Adrenal gland (tissue), 12 donors: ENCODE data around the gene CLDN8. TPM values are rescaled to one million over a fixed set of nuclear protein-coding genes. Genes with fewer than 3 reads are reported as not detected.
A peak's percentile ranks its signal among the peaks of the same experiment; 100 is the strongest.

Source experiments
- DNase-seq, 7 donors: peaks; one replicate each; pipeline ENCODE4 v3.0.0-alpha.2; 2019 to 2020
- H3K27ac ChIP-seq, 5 donors: fragments of 200-600 bp; sonication (generic) in 4 of 5; 1 replicate in 3 of 5; 2 replicates in 2 of 5; pipeline versions ENCODE4 v1.5.1 to v1.8.0; 2016 to 2020; ENCODE audit warnings: mild to moderate bottlenecking in 1 of 5
- H3K27me3 ChIP-seq: fragments of 200-600 bp; 2 replicates; pipeline ENCODE4 v1.8.0; 2021
- H3K36me3 ChIP-seq, 2 donors: fragments of 200-600 bp; replicated peaks in 1 of 2; 1 replicate in 1 of 2; 2 replicates in 1 of 2; pipeline versions ENCODE4 v1.5.1 to v1.8.0; 2018 to 2022
- H3K4me1 ChIP-seq, 2 donors: fragments of 200-600 bp; replicated peaks in 1 of 2; 1 replicate in 1 of 2; 2 replicates in 1 of 2; pipeline versions ENCODE4 v1.5.1 to v1.8.0; 2018 to 2021
- H3K4me3 ChIP-seq, 4 donors: fragments of 200-600 bp; sonication (generic) in 3 of 4; one replicate each; pipeline ENCODE4 v1.5.1; 2016 to 2018
- H3K9me3 ChIP-seq, 3 donors: fragments of 200-600 bp; sonication (generic) in 1 of 3; replicated peaks in 1 of 3; 1 replicate in 2 of 3; 2 replicates in 1 of 3; pipeline versions ENCODE4 v1.5.1 to v1.8.0; 2016 to 2021
- CTCF ChIP-seq, 6 experiments: fragments of 450-650 bp in 4 of 6; fragments of 200-600 bp in 2 of 6; sonication (generic) in 1 of 6; IDR thresholded peaks; 1 replicate in 5 of 6; 2 replicates in 1 of 6; pipeline versions ENCODE4 v1.5.1 to v1.8.0; 2016 to 2021; ENCODE audit warnings: antibody characterized with exemption in 6 of 6, mild to moderate bottlenecking in 2 of 6, moderate library complexity in 1 of 6
- POLR2A ChIP-seq, 2 donors: fragments of 450-650 bp; IDR thresholded peaks; one replicate each; pipeline ENCODE4 v1.6.1; 2017; ENCODE audit warnings: antibody characterized with exemption in 2 of 2, mild to moderate bottlenecking in 2 of 2, moderate library complexity in 1 of 2
- WGBS, 4 donors: extraction: QIAGEN DNeasy Blood & Tissue Kit in 2 of 4; methylation state at CpG; one replicate each; pipeline versions ENCODE4 v1.1.5 to v1.1.7; 2013 to 2017; 5-methylcytosine and 5-hydroxymethylcytosine counted together
- intact Hi-C, 2 donors: fragments of 100-400 bp; cut with DNase I; formaldehyde crosslinking; loops; one replicate each; pipeline versions ENCODE4 v1.14.1 to v1.15.0; 2022 to 2023
- polyA plus RNA-seq, 3 donors: library from polyadenylated mRNA; stranded (reverse); fragments of 200-250 nt in 2 of 3; fragments of 350-450 nt in 1 of 3; fragmentation: Illumina TruSeq in 1 of 3; extraction: RNeasy Lipid Tissue Mini Kit (QIAGEN cat#74804) in 1 of 3; gene quantifications; one replicate each; pipeline ENCODE4 v1.2.3, GENCODE V29; 2013 to 2014
- total RNA-seq, 9 donors: library from RNA; depleted of rRNA in 4 of 9; stranded (reverse); fragments of >200 nt in 4 of 9; fragments of 120-200 nt in 1 of 9; fragmentation: NEBNext Ultra II Directional in 1 of 9; extraction: Animal tissue kit (Norgen Biotek cat#: 25700) in 1 of 9; gene quantifications; one replicate each; pipeline versions ENCODE4 v1.1.0 to v1.2.4, GENCODE V29; 2013 to 2023
- donor health status: healthy with polysubstance abuse.
- donor health status: Bipolar disorder and iron deficiency.
- donor health status: DM: yes; HTN: yes; CAD: no.
- donor health status: DM: no; HTN: no; CAD: no.
- donor health status: DM: no; HTN: no; CAD: no.
- donor health status: DM: yes; HTN: yes; CAD: no.

The CLDN8 gene
- total and polyA plus RNA-seq, 12 donors, result 0.14 TPM; not detected in 11

- no peak for DNase-seq
- intact Hi-C loops, result no loop called here
- no peaks in the 10 kb centered on the region for H3K27me3 ChIP-seq
- TF ChIP-seq POLR2A (IDR thresholded peaks at IDR 0.05) (no peak), CTCF (IDR thresholded peaks at IDR 0.05) (no peak)
- H3K4me3 ChIP-seq, result no peak overlapping the region
- H3K27ac ChIP-seq, result no peak overlapping the region
- no peaks in the 10 kb centered on the region for H3K36me3 ChIP-seq
- WGBS, 4 donors, result 43 to 64% (median 56%) methylated on average over 3 of the region's 3 CpGs
- H3K9me3 ChIP-seq, result no peaks in the 10 kb centered on the region
- H3K4me1 ChIP-seq, result no peaks in the 10 kb centered on the region
Measured at GRCh38 chr21:30234050-30234449, 18.2 kb upstream of the CLDN8 start.

GRCh38 chr21:30233228-30234020, 17.5 kb upstream of the CLDN8 start:
- H3K4me3 ChIP-seq, result no peak overlapping the region
- TF ChIP-seq CTCF (IDR thresholded peaks at IDR 0.05) (no peak), POLR2A (IDR thresholded peaks at IDR 0.05) (no peak)
- H3K27ac ChIP-seq, result no peak overlapping the region
- DNase-seq, result no peak
- intact Hi-C loops, result no loop called here
- no peaks in the 10 kb centered on the region for H3K27me3 ChIP-seq
- WGBS, 4 donors, result 68 to 89% (median 75%) methylated on average over 2 of the region's 2 CpGs
- H3K9me3 ChIP-seq, result no peaks in the 10 kb centered on the region
- H3K4me1 ChIP-seq, result peaks cover 0 to under 1% of the 10 kb centered on the region in 2 donors
- H3K36me3 ChIP-seq, result no peaks in the 10 kb centered on the region

GRCh38 chr21:30232011-30232410, 16.1 kb upstream of the CLDN8 start:
- WGBS, 4 donors, result 94 to 100% (median 95%) methylated on average over 1 of the region's 1 CpG
- Histone ChIP-seq H3K36me3 (no peaks in the 10 kb centered on the region), H3K27ac (no peak overlapping the region), H3K4me3 (no peak overlapping the region), H3K27me3 (no peaks in the 10 kb centered on the region), H3K4me1 (peaks cover 5 to 11% of the 10 kb centered on the region in 2 donors), H3K9me3 (no peaks in the 10 kb centered on the region)
- intact Hi-C loops, result no loop called here
- no peak for TF ChIP-seq POLR2A (IDR thresholded peaks at IDR 0.05)
- no peak for TF ChIP-seq CTCF (IDR thresholded peaks at IDR 0.05)
- no peak for DNase-seq

GRCh38 chr21:30227633-30228404, 11.9 kb upstream of the CLDN8 start:
- H3K4me3 ChIP-seq, result peak overlapping the region in 1 of 4 donors; percentile 3
- no peaks in the 10 kb centered on the region for H3K9me3 ChIP-seq
- peaks cover 5 to 12% of the 10 kb centered on the region in 2 donors for H3K4me1 ChIP-seq
- peak overlapping the region in 2 of 5 donors; percentile 20 to 31 for H3K27ac ChIP-seq
- H3K36me3 ChIP-seq, result no peaks in the 10 kb centered on the region
- DNase-seq, result peak; percentile 50 to 85 (median 72)
- WGBS, 4 donors, result 19 to 31% (median 24%) methylated on average over 3 of the region's 3 CpGs
- intact Hi-C loops, result no loop called here
- TF ChIP-seq POLR2A (IDR thresholded peaks at IDR 0.05), result no peak
- no peak for TF ChIP-seq CTCF (IDR thresholded peaks at IDR 0.05)
- H3K27me3 ChIP-seq, result no peaks in the 10 kb centered on the region
